GM12874 (cell line): ENCODE data around the gene SOD1.

Experiments used
- TF ChIP-seq, protein P1 (sequence below): IDR thresholded peaks from 2 replicates; pipeline ENCODE4 v1.5.1; 2011; ENCODE audit warnings: low read depth, mild to moderate bottlenecking, control low read depth, low read length, moderate library complexity; ENCODE audit not compliant: insufficient read depth

SOD1 gene

DNA sequence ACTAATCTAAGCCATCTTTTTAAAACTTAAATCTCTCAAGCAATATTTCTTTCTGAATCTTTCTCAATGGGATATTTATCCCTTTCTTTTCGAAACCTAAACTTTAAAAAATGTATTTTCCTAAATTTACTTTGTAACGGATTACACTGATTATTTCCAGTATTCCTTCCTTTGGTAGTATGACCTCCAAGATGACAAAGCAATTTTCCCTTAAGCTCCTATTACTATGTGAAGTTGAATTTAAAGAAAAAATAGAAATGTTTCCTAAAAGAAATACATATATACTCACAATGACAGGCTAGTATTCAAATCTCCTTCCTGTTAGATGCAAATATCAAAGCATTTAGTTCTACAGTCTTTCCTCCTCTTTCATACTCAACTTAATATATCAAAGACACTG, 56.6 kb downstream of the SOD1 start:
- TF ChIP-seq, protein P1, sequence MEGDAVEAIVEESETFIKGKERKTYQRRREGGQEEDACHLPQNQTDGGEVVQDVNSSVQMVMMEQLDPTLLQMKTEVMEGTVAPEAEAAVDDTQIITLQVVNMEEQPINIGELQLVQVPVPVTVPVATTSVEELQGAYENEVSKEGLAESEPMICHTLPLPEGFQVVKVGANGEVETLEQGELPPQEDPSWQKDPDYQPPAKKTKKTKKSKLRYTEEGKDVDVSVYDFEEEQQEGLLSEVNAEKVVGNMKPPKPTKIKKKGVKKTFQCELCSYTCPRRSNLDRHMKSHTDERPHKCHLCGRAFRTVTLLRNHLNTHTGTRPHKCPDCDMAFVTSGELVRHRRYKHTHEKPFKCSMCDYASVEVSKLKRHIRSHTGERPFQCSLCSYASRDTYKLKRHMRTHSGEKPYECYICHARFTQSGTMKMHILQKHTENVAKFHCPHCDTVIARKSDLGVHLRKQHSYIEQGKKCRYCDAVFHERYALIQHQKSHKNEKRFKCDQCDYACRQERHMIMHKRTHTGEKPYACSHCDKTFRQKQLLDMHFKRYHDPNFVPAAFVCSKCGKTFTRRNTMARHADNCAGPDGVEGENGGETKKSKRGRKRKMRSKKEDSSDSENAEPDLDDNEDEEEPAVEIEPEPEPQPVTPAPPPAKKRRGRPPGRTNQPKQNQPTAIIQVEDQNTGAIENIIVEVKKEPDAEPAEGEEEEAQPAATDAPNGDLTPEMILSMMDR: no peak
